ENCODE results near the gene HNRNPA3. TPM values are rescaled to one million over a fixed set of nuclear protein-coding genes. Genes with fewer than 3 reads are reported as not detected.

Gene HNRNPA3
- total RNA-seq (2021; ENCODE audit: unreplicated experiment) (328 TPM), Bru-seq, nascent RNA (percentile 100 among the genes with signal in this experiment), BruChase-seq, experiment 1, labeled RNA remaining after a 6-hour chase (percentile 100 among the genes with signal in this experiment), BruChase-seq, experiment 2, labeled RNA remaining after a 2-hour chase (percentile 100 among the genes with signal in this experiment)
- polyA plus RNA-seq (2012) = 376 and 446 TPM in 2 replicates
- long read RNA-seq, full-length matches to known transcripts = 243 of 428 reads
- long read RNA-seq, partial matches to known transcripts = 24 of 428 reads
- long read RNA-seq, other reads (novel, unspliced or antisense) = 161 of 428 reads

- Histone ChIP-seq H4K20me1 (ENCODE audit: insufficient read depth) (peaks cover 30% of the 10 kb centered on the region), H3K9me3 (ENCODE audit: control insufficient read depth in 1 of 2, insufficient read depth in 1 of 2, low read depth in 1 of 2, low read length in 2 of 2) (no peaks in the 10 kb centered on the region), H3K79me2 (ENCODE audit: insufficient read depth, low read length) (peaks cover 63% of the 10 kb centered on the region), H3K9ac (ENCODE audit: low read length) (peak within 1 kb of the TSS; percentile 94), H3K27me3 (ENCODE audit: insufficient read depth, low read length) (no peaks in the 10 kb centered on the region), H3K27ac (ENCODE audit: low read depth, low read length) (peak within 1 kb of the TSS; percentile 93), H3K4me2 (ENCODE audit: low read length) (peak within 1 kb of the TSS; percentile 84), H3K36me3 (ENCODE audit: control insufficient read depth in 1 of 2, insufficient read depth in 2 of 2, low read length in 2 of 2) (peaks cover 17 to 40% of the 10 kb centered on the region in 2 experiments), H3K4me1 (ENCODE audit: control insufficient read depth in 1 of 2, insufficient read depth in 2 of 2, low read length in 2 of 2) (peaks cover 11 to 19% of the 10 kb centered on the region in 2 experiments), H3K4me3 (replicated peaks in 1 of 2; ENCODE audit: low read depth in 1 of 2, low read length in 2 of 2) (peak within 1 kb of the TSS; percentile 81 to 92), H2AFZ (ENCODE audit: low read depth, low read length, poor library complexity, severe bottlenecking) (no peak within 1 kb of the TSS), H3K9me2 (ENCODE audit: insufficient read depth) (no peaks in the 10 kb centered on the region)
- ATAC-seq (peak; percentile 92), DNase-seq (ENCODE audit: low read depth, low spot score) (peak; percentile 97)
- BruUV-seq (replicated peaks) = no TSS peak
- ChIA-PET CTCF (interaction anchor here (1.0 to 1.4 kb wide), 2 partner anchors 14 to 48 kb away, joined by 3 to 8 read pairs; no protein-coding TSS in a partner anchor), RAD21 (ENCODE audit: low non-redundant PET in 1 of 2, low total read pairs in 2 of 2, uncharacterized antibody in 2 of 2, unreplicated experiment in 2 of 2) (no interaction called here), POLR2A (interaction anchor here (0.6 to 1.7 kb wide), 10 partner anchors 10 to 56 kb away, joined by 3 to 15 read pairs (median 4); no protein-coding TSS in a partner anchor)
- intact Hi-C loops (cut with micrococcal nuclease) = loop anchor here (1.0 to 2.0 kb wide), 3 partner anchors 30 to 51 kb away; no protein-coding TSS in a partner anchor
- TF ChIP-seq EZH2phosphoT487 (IDR thresholded peaks at IDR 0.05; ENCODE audit: borderline replicate concordance) (no peak), ZNF274 (IDR thresholded peaks at IDR 0.05; ENCODE audit: low read depth, low read length) (no peak), POLR2A (IDR thresholded peaks at IDR 0.05; ENCODE audit: borderline replicate concordance, extremely low read depth, insufficient read depth, insufficient read length) (peak; percentile 72), SIN3A (IDR thresholded peaks at IDR 0.05; ENCODE audit: low read depth) (peak; percentile 91), CEBPB (IDR thresholded peaks at IDR 0.05; ENCODE audit: low read depth) (no peak; the same call in 1 of the 2 replicates), CBX3 (IDR thresholded peaks at IDR 0.05; ENCODE audit: low read depth) (peak; percentile 62; the same call in 1 of the 2 replicates), ZFX (IDR thresholded peaks at IDR 0.05) (no peak; the same call in 1 of the 2 replicates), ATF3 (IDR thresholded peaks at IDR 0.05) (no peak), TCF7L2 (IDR thresholded peaks at IDR 0.05; ENCODE audit: borderline replicate concordance, extremely low read depth, insufficient read depth, insufficient read length) (peak; percentile 32), SRF (IDR thresholded peaks at IDR 0.05; ENCODE audit: low read depth) (no peak), ZBTB33 (IDR thresholded peaks at IDR 0.05; ENCODE audit: extremely low read depth, insufficient replicate concordance, low read length) (no peak), YY1 (IDR thresholded peaks at IDR 0.05; ENCODE audit: extremely low read depth, insufficient replicate concordance, low read depth, low read length) (peak; percentile 37), CTCF (IDR thresholded peaks at IDR 0.05 in 2 of 3, conservative IDR thresholded peaks at IDR 0.05 in 1 of 3; ENCODE audit: borderline replicate concordance in 1 of 3, insufficient read depth in 1 of 3, low read depth in 2 of 3, low read length in 2 of 3) (0 out of 6 replicates have a peak, but pooled peaks of 1 of the 3 experiments have one; percentile 10)
- TF ChIP-seq, protein P1, sequence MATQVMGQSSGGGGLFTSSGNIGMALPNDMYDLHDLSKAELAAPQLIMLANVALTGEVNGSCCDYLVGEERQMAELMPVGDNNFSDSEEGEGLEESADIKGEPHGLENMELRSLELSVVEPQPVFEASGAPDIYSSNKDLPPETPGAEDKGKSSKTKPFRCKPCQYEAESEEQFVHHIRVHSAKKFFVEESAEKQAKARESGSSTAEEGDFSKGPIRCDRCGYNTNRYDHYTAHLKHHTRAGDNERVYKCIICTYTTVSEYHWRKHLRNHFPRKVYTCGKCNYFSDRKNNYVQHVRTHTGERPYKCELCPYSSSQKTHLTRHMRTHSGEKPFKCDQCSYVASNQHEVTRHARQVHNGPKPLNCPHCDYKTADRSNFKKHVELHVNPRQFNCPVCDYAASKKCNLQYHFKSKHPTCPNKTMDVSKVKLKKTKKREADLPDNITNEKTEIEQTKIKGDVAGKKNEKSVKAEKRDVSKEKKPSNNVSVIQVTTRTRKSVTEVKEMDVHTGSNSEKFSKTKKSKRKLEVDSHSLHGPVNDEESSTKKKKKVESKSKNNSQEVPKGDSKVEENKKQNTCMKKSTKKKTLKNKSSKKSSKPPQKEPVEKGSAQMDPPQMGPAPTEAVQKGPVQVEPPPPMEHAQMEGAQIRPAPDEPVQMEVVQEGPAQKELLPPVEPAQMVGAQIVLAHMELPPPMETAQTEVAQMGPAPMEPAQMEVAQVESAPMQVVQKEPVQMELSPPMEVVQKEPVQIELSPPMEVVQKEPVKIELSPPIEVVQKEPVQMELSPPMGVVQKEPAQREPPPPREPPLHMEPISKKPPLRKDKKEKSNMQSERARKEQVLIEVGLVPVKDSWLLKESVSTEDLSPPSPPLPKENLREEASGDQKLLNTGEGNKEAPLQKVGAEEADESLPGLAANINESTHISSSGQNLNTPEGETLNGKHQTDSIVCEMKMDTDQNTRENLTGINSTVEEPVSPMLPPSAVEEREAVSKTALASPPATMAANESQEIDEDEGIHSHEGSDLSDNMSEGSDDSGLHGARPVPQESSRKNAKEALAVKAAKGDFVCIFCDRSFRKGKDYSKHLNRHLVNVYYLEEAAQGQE (IDR thresholded peaks at IDR 0.05; ENCODE audit: low read depth) = no peak
- TF ChIP-seq, protein P2, sequence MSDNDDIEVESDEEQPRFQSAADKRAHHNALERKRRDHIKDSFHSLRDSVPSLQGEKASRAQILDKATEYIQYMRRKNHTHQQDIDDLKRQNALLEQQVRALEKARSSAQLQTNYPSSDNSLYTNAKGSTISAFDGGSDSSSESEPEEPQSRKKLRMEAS (IDR thresholded peaks at IDR 0.05) = peak; percentile 75
These were observed at the start of gene HNRNPA3 for GRCh38 chr2:177212106-177212890. HNRNPA3 (plus strand) TSS chr2:177212794; CDS start chr2:177212800, 6 bp downstream.
